Activated CD4-positive, alpha-beta T cell treated with anti-CD3 and anti-CD28 coated beads for 36 hours (primary cell): ENCODE data around the gene ABCC5. TPM values are rescaled to one million over a fixed set of nuclear protein-coding genes. Genes with fewer than 3 reads are reported as not detected.

ENCODE experiments used
- ATAC-seq: fragments of 200-7000 bp; cut with Tn5 transposase; one replicate; pipeline ENCODE4 v1.10.0; 2021; ENCODE audit warnings: mild to moderate bottlenecking, moderate library complexity
- CTCF ChIA-PET: fragments of 350-600 bp; sonication (Branson Sonifier 250); formaldehyde crosslinking; loops from one replicate; lab custom pipeline; 2021; ENCODE audit warnings: antibody characterized with exemption; lab: Charles Lee
- POLR2A ChIA-PET: fragments of 350-600 bp; sonication (Branson Sonifier 250); formaldehyde crosslinking; loops from one replicate; lab custom pipeline; 2021; ENCODE audit warnings: antibody characterized with exemption, inconsistent platforms; lab: Charles Lee
- DNase-seq: peaks from one replicate; pipeline ENCODE4 v3.0.0-alpha.2; 2020
- H3K27ac Mint-ChIP-seq: one replicate; pipeline ENCODE4 v1.8.0; 2021; ENCODE audit warnings: mixed read lengths
- H3K27me3 Mint-ChIP-seq: one replicate; pipeline ENCODE4 v1.8.0; 2021; ENCODE audit warnings: mixed read lengths
- H3K36me3 Mint-ChIP-seq: one replicate; pipeline ENCODE4 v1.8.0; 2021; ENCODE audit warnings: low read depth, mixed read lengths
- H3K4me1 Mint-ChIP-seq: one replicate; pipeline ENCODE4 v1.8.0; 2021; ENCODE audit warnings: mixed read lengths
- H3K4me3 Mint-ChIP-seq: one replicate; pipeline ENCODE4 v1.8.0; 2021; ENCODE audit warnings: mild to moderate bottlenecking, moderate library complexity, mixed read lengths
- H3K9me3 Mint-ChIP-seq: one replicate; pipeline ENCODE4 v1.8.0; 2021; ENCODE audit warnings: low read depth, mixed read lengths
- intact Hi-C, 2 experiments: fragments of 100-400 bp; cut with DNase I in 1 of 2; cut with micrococcal nuclease in 1 of 2; formaldehyde crosslinking; loops; one replicate each; pipeline versions ENCODE4 v1.14.2 to v1.15.1; 2022 to 2024; cut with DNase I, micrococcal nuclease
- microRNA-seq: library from miRNA; unstranded; fragments of <30 nt; microRNA quantifications from one replicate; pipeline ENCODE4 v1.2.0, GENCODE V29; 2021; ENCODE audit warnings: borderline replicate concordance
- total RNA-seq, 2 experiments: library from RNA; stranded (reverse); gene quantifications; one replicate each; pipeline ENCODE4 v1.2.3, GENCODE V29; 2021

The ABCC5 gene
- total RNA-seq, 2 experiments from 2014 or later, result 12.5 to 15.8 TPM

DNA sequence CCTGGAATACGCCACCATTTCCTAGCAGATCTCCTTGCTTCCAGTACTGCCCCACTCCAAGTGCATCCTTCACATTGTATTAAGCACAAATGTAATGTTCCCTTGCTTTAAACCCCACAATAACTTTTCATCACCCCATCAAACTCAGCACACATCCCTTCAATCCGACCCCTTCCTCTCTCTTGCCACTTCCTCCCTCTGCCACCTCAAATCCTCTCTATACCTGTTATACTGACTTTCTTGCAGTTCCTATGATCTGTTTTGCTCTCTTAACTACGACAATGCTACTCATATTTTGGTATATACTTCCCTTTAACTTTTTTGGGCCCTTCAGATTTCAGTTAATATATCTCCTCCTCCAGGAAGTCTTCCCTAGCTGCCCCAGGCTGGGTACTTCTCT, 147.1 kb downstream of the ABCC5 start:
- H3K27me3 Mint-ChIP-seq, result no peaks in the 10 kb centered on the region
- ChIA-PET POLR2A (no interaction called here), CTCF (interaction anchor here (1.1 kb wide), 1 partner anchor 14 kb away, joined by 3 read pairs; the partner anchor contains the start of gene PARL)
- H3K4me1 Mint-ChIP-seq, result peaks cover 29% of the 10 kb centered on the region
- H3K27ac Mint-ChIP-seq, result no peak overlapping the region
- ATAC-seq (no peak), DNase-seq (no peak)
- H3K9me3 Mint-ChIP-seq, result no peaks in the 10 kb centered on the region
- no peak overlapping the region for H3K4me3 Mint-ChIP-seq
- intact Hi-C loops, result no loop called here
- H3K36me3 Mint-ChIP-seq, result peaks cover 16% of the 10 kb centered on the region

Small RNA genes within 50 kb of the gene (microRNA-seq; reads per million reads assigned to microRNA genes)
- gene MIR4448, result not detected

Other genes starting within 250 kb of the ABCC5 start
- gene MAP6D1, start 192.3 kb downstream of the ABCC5 start, total RNA-seq, result 1 to 10 TPM; 1.3 to 1.6 TPM
- 10 to 100 TPM; 55.9 to 91.9 TPM for gene PARL, start 133.0 kb downstream of the ABCC5 start, total RNA-seq
- gene HTR3D, start 13.9 kb upstream of the ABCC5 start, total RNA-seq, result not detected
- not detected for gene HTR3C, start 35.2 kb upstream of the ABCC5 start, total RNA-seq
- gene HTR3E, start 79.2 kb upstream of the ABCC5 start, total RNA-seq, result not detected
- 10 to 100 TPM; 46.4 to 60.6 TPM for gene EIF2B5, start 117.5 kb upstream of the ABCC5 start, total RNA-seq
- 10 to 100 TPM; 24.9 to 29.6 TPM for gene DVL3, start 137.5 kb upstream of the ABCC5 start, total RNA-seq
- 100 to 1,000 TPM; 192 to 204 TPM for gene AP2M1, start 157.0 kb upstream of the ABCC5 start, total RNA-seq
- 10 to 100 TPM; 58.2 to 66.2 TPM for gene ABCF3, start 168.3 kb upstream of the ABCC5 start, total RNA-seq
- not detected for gene VWA5B2, start 211.7 kb upstream of the ABCC5 start, total RNA-seq
- 10 to 100 TPM; 39.9 to 40.9 TPM for gene ALG3, start 231.1 kb upstream of the ABCC5 start, total RNA-seq
- 1 to 10 TPM; 4.8 to 5.8 TPM for gene EEF1AKMT4, start 231.8 kb upstream of the ABCC5 start, total RNA-seq
- under 1 TPM; 0.18 to 0.25 TPM for gene CAMK2N2, start 243.7 kb upstream of the ABCC5 start, total RNA-seq